H1 (cell line): ENCODE measurements around the gene LEUTX. TPM values are rescaled to one million over a fixed set of nuclear protein-coding genes. Genes with fewer than 3 reads are reported as not detected.

ENCODE experiments used
- CTCF ChIA-PET: fragments of 300-600 bp; sonication (Branson Sonifier 250); formaldehyde crosslinking; loops from one replicate; lab custom pipeline; 2021; ENCODE audit not compliant: partially characterized antibody; lab: Charles Lee
- POLR2A ChIA-PET: fragments of 300-600 bp; sonication (Branson Sonifier 250); formaldehyde crosslinking; loops from one replicate; lab custom pipeline; 2021; ENCODE audit warnings: inconsistent platforms; ENCODE audit not compliant: partially characterized antibody; lab: Charles Lee
- DNase-seq, 2 experiments: peaks; one replicate each; pipeline versions ENCODE4 v3.0.0 to v3.0.0-alpha.2; 2010 to 2022; ENCODE audit warnings: low spot score in 2 of 2, low read depth in 1 of 2, mixed read lengths in 1 of 2
- FAIRE-seq: peaks from 2 replicates; lab custom pipeline; 2011; peaks lifted over from hg19 to GRCh38; lab: Jason Lieb, UNC
- H2AFZ ChIP-seq: 2 replicates; pipeline ENCODE4 v1.8.1; 2012; ENCODE audit warnings: low read length, inconsistent platforms
- H2AK5ac ChIP-seq: 2 replicates; pipeline ENCODE4 v1.6.1; 2013; ENCODE audit warnings: low read depth, low read length
- H2BK120ac ChIP-seq: replicated peaks from 2 replicates; pipeline ENCODE3; 2013; ENCODE audit warnings: low read depth, low read length, inconsistent platforms
- H2BK12ac ChIP-seq: 2 replicates; pipeline ENCODE4 v1.6.1; 2013; ENCODE audit warnings: low read depth, low read length
- H2BK15ac ChIP-seq: 2 replicates; pipeline ENCODE4 v1.6.1; 2013; ENCODE audit warnings: low read length
- H2BK20ac ChIP-seq: 2 replicates; pipeline ENCODE4 v1.6.1; 2013; ENCODE audit warnings: low read length
- H2BK5ac ChIP-seq: 2 replicates; pipeline ENCODE4 v1.6.1; 2013; ENCODE audit warnings: low read depth, low read length
- H3K14ac ChIP-seq: 2 replicates; pipeline ENCODE4 v1.6.1; 2013; ENCODE audit warnings: inconsistent platforms; ENCODE audit not compliant: insufficient read length
- H3K18ac ChIP-seq: 2 replicates; pipeline ENCODE4 v1.6.1; 2013; ENCODE audit warnings: low read length; ENCODE audit errors: extremely low read depth
- H3K23ac ChIP-seq: 2 replicates; pipeline ENCODE4 v1.6.1; 2013; ENCODE audit warnings: inconsistent platforms; ENCODE audit not compliant: insufficient read length
- H3K23me2 ChIP-seq: 2 replicates; pipeline ENCODE4 v1.6.1; 2013; ENCODE audit warnings: low read depth, low read length
- H3K27ac ChIP-seq: 2 replicates; pipeline ENCODE4 v1.6.1; 2011; ENCODE audit warnings: low read depth, low read length, inconsistent platforms
- H3K27me3 ChIP-seq, 4 experiments: replicated peaks in 1 of 4; 1 replicate in 1 of 4; 2 replicates in 3 of 4; pipeline versions ENCODE4 v1.6.1 to v1.8.1; 2011 to 2013; ENCODE audit warnings: low read length in 3 of 4, mild to moderate bottlenecking in 3 of 4, inconsistent platforms in 2 of 4, mixed read lengths in 2 of 4, moderate library complexity in 1 of 4; ENCODE audit not compliant: control insufficient read depth in 3 of 4, insufficient read depth in 3 of 4; ENCODE audit errors: extremely low read depth in 1 of 4
- H3K36me3 ChIP-seq, 4 experiments: 2 replicates each; pipeline versions ENCODE4 v1.6.1 to v1.8.1; 2011 to 2013; ENCODE audit warnings: mild to moderate bottlenecking in 4 of 4, low read length in 3 of 4, moderate library complexity in 2 of 4, control low read depth in 1 of 4, inconsistent platforms in 1 of 4; ENCODE audit not compliant: insufficient read depth in 4 of 4, control insufficient read depth in 2 of 4
- H3K4ac ChIP-seq: replicated peaks from 2 replicates; pipeline ENCODE3; 2013; ENCODE audit warnings: low read length, low read depth, mixed read lengths, inconsistent platforms; ENCODE audit not compliant: insufficient read length
- H3K4me1 ChIP-seq, 4 experiments: replicated peaks in 1 of 4; 1 replicate in 1 of 4; 2 replicates in 3 of 4; pipeline versions ENCODE4 v1.6.1 to v1.8.1; 2011 to 2013; ENCODE audit warnings: low read length in 3 of 4, inconsistent platforms in 2 of 4, mixed read lengths in 1 of 4; ENCODE audit not compliant: insufficient read depth in 4 of 4, control insufficient read depth in 3 of 4
- H3K4me2 ChIP-seq, 2 experiments: 2 replicates each; pipeline versions ENCODE4 v1.6.1 to v1.8.1; 2011 to 2013; ENCODE audit warnings: low read depth in 2 of 2, low read length in 2 of 2, control low read depth in 1 of 2, inconsistent platforms in 1 of 2, mild to moderate bottlenecking in 1 of 2; ENCODE audit not compliant: insufficient read depth in 1 of 2
- H3K4me3 ChIP-seq, 4 experiments: fragments of 200-600, 300-600 bp in 1 of 4; sonication (generic), shearing (Covaris generic), sonication (Bioruptor Twin) in 1 of 4; 2 replicates each; pipeline versions ENCODE4 v1.5.1 to v1.8.1; 2011 to 2016; ENCODE audit warnings: low read length in 4 of 4, low read depth in 3 of 4, control low read depth in 2 of 4, inconsistent platforms in 2 of 4, mild to moderate bottlenecking in 2 of 4, mixed read lengths in 1 of 4, moderate library complexity in 1 of 4; ENCODE audit not compliant: insufficient read depth in 2 of 4; ENCODE audit errors: extremely low read depth in 1 of 4
- H3K56ac ChIP-seq: replicated peaks from 2 replicates; pipeline ENCODE3; 2013; ENCODE audit warnings: low read depth, mild to moderate bottlenecking, mixed read lengths, low read length, inconsistent platforms; ENCODE audit not compliant: insufficient read length
- H3K79me1 ChIP-seq: 2 replicates; pipeline ENCODE4 v1.6.1; 2013; ENCODE audit warnings: low read depth, low read length, control low read depth
- H3K79me2 ChIP-seq, 2 experiments: 2 replicates each; pipeline versions ENCODE4 v1.6.1 to v1.8.1; 2012 to 2013; ENCODE audit warnings: low read length in 2 of 2, mild to moderate bottlenecking in 2 of 2, inconsistent platforms in 1 of 2; ENCODE audit not compliant: insufficient read depth in 2 of 2, control insufficient read depth in 1 of 2
- H3K9ac ChIP-seq, 4 experiments: replicated peaks in 1 of 4; 1 replicate in 1 of 4; 2 replicates in 3 of 4; pipeline versions ENCODE4 v1.6.1 to v1.8.1; 2011 to 2013; ENCODE audit warnings: low read depth in 3 of 4, low read length in 3 of 4, control low read depth in 2 of 4, mild to moderate bottlenecking in 2 of 4, moderate library complexity in 2 of 4, inconsistent platforms in 1 of 4; ENCODE audit errors: extremely low read depth in 1 of 4
- H3K9me3 ChIP-seq, 2 experiments: 2 replicates each; pipeline versions ENCODE4 v1.6.1 to v1.8.1; 2012 to 2013; ENCODE audit warnings: mild to moderate bottlenecking in 2 of 2, moderate library complexity in 2 of 2, control low read depth in 1 of 2, inconsistent platforms in 1 of 2, low read depth in 1 of 2, low read length in 1 of 2, mixed read lengths in 1 of 2; ENCODE audit not compliant: insufficient read depth in 2 of 2
- H4K20me1 ChIP-seq, 2 experiments: replicated peaks in 1 of 2; 2 replicates each; pipeline versions ENCODE3 to v1.8.1; 2011 to 2013; ENCODE audit warnings: inconsistent platforms in 2 of 2, low read length in 2 of 2, mild to moderate bottlenecking in 1 of 2; ENCODE audit not compliant: insufficient read depth in 2 of 2, control insufficient read depth in 1 of 2
- H4K5ac ChIP-seq: 2 replicates; pipeline ENCODE4 v1.6.1; 2013; ENCODE audit warnings: low read length, low read depth, mixed read lengths, inconsistent platforms; ENCODE audit not compliant: insufficient read length
- H4K8ac ChIP-seq: 2 replicates; pipeline ENCODE4 v1.8.0; 2013; ENCODE audit warnings: mild to moderate bottlenecking, moderate library complexity, low read length, inconsistent platforms; ENCODE audit not compliant: insufficient read depth; ENCODE audit errors: extremely low read depth
- H4K91ac ChIP-seq: replicated peaks from 2 replicates; pipeline ENCODE3; 2013; ENCODE audit warnings: low read length, mixed read lengths, inconsistent platforms; ENCODE audit not compliant: insufficient read length
- CBX5 ChIP-seq: fragments of 300-800, 300-1000 bp; sonication (generic); IDR thresholded peaks from 2 replicates; pipeline ENCODE4 v1.7.1; 2016; ENCODE audit warnings: antibody characterized with exemption, low read length, low read depth
- CHD2 ChIP-seq: IDR thresholded peaks from 2 replicates; pipeline ENCODE4 v1.6.1; 2012; ENCODE audit warnings: low read length, improper control_type of control experiment
- E2F6 ChIP-seq: IDR thresholded peaks from 2 replicates; pipeline ENCODE4 v1.6.1; 2012; ENCODE audit warnings: inconsistent platforms
- GABPA ChIP-seq: IDR thresholded peaks from 2 replicates; pipeline ENCODE4 v1.6.1; 2011; ENCODE audit warnings: mild to moderate bottlenecking, low read length, moderate library complexity, borderline replicate concordance; ENCODE audit not compliant: insufficient read depth
- HDAC6 ChIP-seq: IDR thresholded peaks from one replicate; pipeline ENCODE4 v1.7.1; 2012; ENCODE audit warnings: low read depth, mild to moderate bottlenecking, inconsistent platforms, low read length, moderate library complexity
- JUN ChIP-seq: IDR thresholded peaks from 2 replicates; pipeline ENCODE4 v1.6.1; 2011; ENCODE audit warnings: low read depth, mild to moderate bottlenecking, improper control_type of control experiment, low read length
- KDM5A ChIP-seq: fragments of 200-600 bp; IDR thresholded peaks from 2 replicates; pipeline ENCODE4 v1.7.1; 2012; ENCODE audit warnings: mild to moderate bottlenecking, low read length, inconsistent platforms, mixed read lengths
- RAD21 ChIP-seq, 2 experiments: IDR thresholded peaks in 1 of 2; conservative IDR thresholded peaks in 1 of 2; 2 replicates each; pipeline ENCODE4 v1.6.1; 2011; ENCODE audit warnings: low read depth in 2 of 2, low read length in 2 of 2, improper control_type of control experiment in 1 of 2, inconsistent platforms in 1 of 2, mild to moderate bottlenecking in 1 of 2, moderate library complexity in 1 of 2
- RFX5 ChIP-seq: IDR thresholded peaks from 2 replicates; pipeline ENCODE4 v1.6.1; 2011; ENCODE audit warnings: low read depth, low read length, improper control_type of control experiment, borderline replicate concordance
- RNF2 ChIP-seq: fragments of 200-900, 300-1000 bp; sonication (generic); IDR thresholded peaks from 2 replicates; pipeline ENCODE4 v1.7.1; 2016; ENCODE audit warnings: borderline replicate concordance, low read depth, mild to moderate bottlenecking, antibody characterized with exemption, low read length; ENCODE audit not compliant: poor library complexity, severe bottlenecking; ENCODE audit errors: missing control alignments
- RXRA ChIP-seq: IDR thresholded peaks from 2 replicates; pipeline ENCODE4 v1.6.1; 2011; ENCODE audit warnings: low read depth, mild to moderate bottlenecking, low read length, moderate library complexity; ENCODE audit not compliant: insufficient read depth
- WGBS, 2 experiments: shearing (Covaris generic) in 1 of 2; methylation state at CpG; one replicate each; pipeline versions ENCODE4 v1.1.6 to v1.1.7; 2013 to 2015; ENCODE audit warnings: low lambda C conversion rate in 2 of 2, mixed read lengths in 2 of 2, inconsistent platforms in 1 of 2, low coverage in 1 of 2, missing lambda C conversion rate in 1 of 2; ENCODE audit not compliant: insufficient replicate concordance in 2 of 2, insufficient coverage in 1 of 2, insufficient read length in 1 of 2; ENCODE audit errors: extremely low coverage in 1 of 2, missing lambda C conversion rate in 1 of 2; 5-methylcytosine and 5-hydroxymethylcytosine counted together
- long read RNA-seq, 2 experiments: library from RNA in 1 of 2; library from capped mRNA in 1 of 2; stranded (forward); transcript quantifications; one replicate each; pipeline ENCODE4 v2.0.0, GENCODE V29; 2021; ENCODE audit warnings: inconsistent platforms in 1 of 2
- polyA minus RNA-seq, 3 experiments: library from RNA; depleted of rRNA, polyadenylated mRNA; stranded (reverse); fragments of >200 nt; gene quantifications; 1 replicate in 2 of 3; 2 replicates in 1 of 3; pipeline ENCODE4 v1.2.3, GENCODE V29; 2011
- polyA plus RNA-seq, 7 experiments: library from polyadenylated mRNA; depleted of rRNA in 3 of 7; stranded (reverse) in 5 of 7; unstranded in 2 of 7; fragments of >200 nt in 5 of 7; fragments of 200-250 nt in 2 of 7; gene quantifications; 1 replicate in 5 of 7; 2 replicates in 1 of 7; 4 replicates in 1 of 7; pipeline versions ENCODE4 v1.2.1 to v1.2.3, GENCODE V29; 2011 to 2013; ENCODE audit warnings: missing spikeins in 2 of 7, mixed read lengths in 2 of 7
- total RNA-seq: library from RNA; stranded (reverse); fragmentation: NEBNext Ultra II Directional; extraction: Animal tissue kit (Norgen Biotek cat#: 25700); gene quantifications from 2 replicates; pipeline ENCODE4 v1.2.1, GENCODE V29; 2021

LEUTX gene
- total RNA-seq (not detected in 2 replicates), polyA plus RNA-seq (2011; rRNA removed) (not detected in 2 replicates), polyA minus RNA-seq (2011; rRNA and poly(A)+ RNA removed) (not detected in 2 replicates)
- not detected for polyA plus RNA-seq (2011; cell fraction: cytosol; rRNA removed)
- not detected for polyA plus RNA-seq (2011; cell fraction: nucleus; rRNA removed)
- polyA plus RNA-seq (2012, experiment 1 of 2) = not detected in 4 replicates
- not detected for polyA plus RNA-seq (2012, experiment 2 of 2)
- polyA plus RNA-seq (2013, experiment 1 of 2) = not detected
- 0.07 TPM for polyA plus RNA-seq (2013, experiment 2 of 2)
- not detected for polyA minus RNA-seq (2011; cell fraction: cytosol; rRNA and poly(A)+ RNA removed)
- not detected for polyA minus RNA-seq (2011; cell fraction: nucleus; rRNA and poly(A)+ RNA removed)
- long read RNA-seq, experiment 1 = 0 reads
- long read RNA-seq, experiment 2 = 0 reads

- H2BK12ac ChIP-seq = no peak within 1 kb of the TSS
- H4K8ac ChIP-seq = no peak within 1 kb of the TSS
- no peak within 1 kb of the TSS for H2BK15ac ChIP-seq
- H3K4ac ChIP-seq = no peak within 1 kb of the TSS
- DNase-seq (no peak), FAIRE-seq (no peak)
- H3K27ac ChIP-seq = no peak within 1 kb of the TSS
- WGBS, 2 experiments = 72% methylated on average over 4 of the region's 4 CpGs; no CpG with 5 or more reads in 1 of the 2 experiments
- H2AFZ ChIP-seq = no peak within 1 kb of the TSS
- H3K23me2 ChIP-seq = no peaks in the 10 kb centered on the region
- H3K36me3 ChIP-seq = no peaks in the 10 kb centered on the region
- H3K9ac ChIP-seq = no peak within 1 kb of the TSS
- H3K14ac ChIP-seq = no peak within 1 kb of the TSS
- H3K18ac ChIP-seq = no peak within 1 kb of the TSS
- H3K27me3 ChIP-seq = no peaks in the 10 kb centered on the region
- H3K56ac ChIP-seq = no peak within 1 kb of the TSS
- no peak within 1 kb of the TSS for H2BK5ac ChIP-seq
- no peaks in the 10 kb centered on the region for H3K4me1 ChIP-seq
- POLR2A ChIA-PET = no interaction called here
- H4K91ac ChIP-seq = no peak within 1 kb of the TSS
- H2BK20ac ChIP-seq = no peak within 1 kb of the TSS
- H4K20me1 ChIP-seq = no peaks in the 10 kb centered on the region
- no peak within 1 kb of the TSS for H2AK5ac ChIP-seq
- CTCF ChIA-PET = interaction anchor here (0.6 to 2.5 kb wide), 2 partner anchors 12 to 14 kb away, joined by 3 to 7 read pairs; no protein-coding TSS in a partner anchor
- no peaks in the 10 kb centered on the region for H3K9me3 ChIP-seq
- no peak within 1 kb of the TSS for H2BK120ac ChIP-seq
- H3K4me3 ChIP-seq = no peak within 1 kb of the TSS
- H3K79me1 ChIP-seq = no peaks in the 10 kb centered on the region
- H3K23ac ChIP-seq = no peak within 1 kb of the TSS
- no peak within 1 kb of the TSS for H4K5ac ChIP-seq
- H3K4me2 ChIP-seq = no peak within 1 kb of the TSS
- H3K79me2 ChIP-seq = no peaks in the 10 kb centered on the region
- TF ChIP-seq CBX5 (no peak), KDM5A (no peak), RNF2 (no peak), HDAC6 (no peak), RFX5 (no peak), JUN (no peak), RXRA (no peak), E2F6 (no peak), RAD21 (IDR thresholded peaks at IDR 0.05 in 1 of 2, conservative IDR thresholded peaks at IDR 0.05 in 1 of 2; ENCODE audit: low read depth in 2 of 2, low read length in 2 of 2) (no peak), CHD2 (no peak), GABPA (no peak)
These were observed at the start of gene LEUTX for GRCh38 chr19:39778763-39779162. Gene LEUTX (plus strand): TSS chr19:39778854. CDS start chr19:39778921, 67 bp downstream.
